Testis (tissue), 3 donors: ENCODE data around the gene GMNN. TPM values are rescaled to one million over a fixed set of nuclear protein-coding genes. Genes with fewer than 3 reads are reported as not detected.

Experiments
- DNase-seq: peaks from one replicate; pipeline ENCODE4 v3.0.0-alpha.2; 2019
- H3K27ac ChIP-seq, 2 donors: fragments of 200-600 bp; sonication (generic); one replicate each; pipeline ENCODE4 v1.5.1; 2019
- H3K27me3 ChIP-seq: fragments of 200-600 bp; sonication (generic); one replicate; pipeline ENCODE4 v1.5.1; 2019
- H3K36me3 ChIP-seq: fragments of 200-600 bp; sonication (generic); one replicate; pipeline ENCODE4 v1.5.1; 2017; ENCODE audit warnings: low read depth; ENCODE audit errors: missing control alignments
- H3K4me1 ChIP-seq: fragments of 200-600 bp; sonication (generic); one replicate; pipeline ENCODE4 v1.5.1; 2019
- H3K4me3 ChIP-seq, 2 donors: fragments of 200-600 bp; sonication (generic); one replicate each; pipeline ENCODE4 v1.5.1; 2017 to 2019
- H3K9me3 ChIP-seq: fragments of 200-600 bp; sonication (generic); one replicate; pipeline ENCODE4 v1.5.1; 2017
- CTCF ChIP-seq, 3 experiments: fragments of 450-650 bp in 2 of 3; fragments of 200-600 bp in 1 of 3; sonication (generic) in 1 of 3; IDR thresholded peaks; one replicate each; pipeline ENCODE4 v1.5.1; 2016 to 2019; ENCODE audit warnings: antibody characterized with exemption in 3 of 3, mild to moderate bottlenecking in 2 of 3, moderate library complexity in 1 of 3
- POLR2A ChIP-seq: fragments of 450-650 bp; IDR thresholded peaks from one replicate; pipeline ENCODE4 v1.6.1; 2017; ENCODE audit warnings: antibody characterized with exemption, mild to moderate bottlenecking, moderate library complexity
- WGBS, 2 donors: methylation state at CpG; one replicate each; pipeline ENCODE4 v1.1.5; 2018; 5-methylcytosine and 5-hydroxymethylcytosine counted together
- intact Hi-C: fragments of 100-400 bp; cut with DNase I; formaldehyde crosslinking; loops from one replicate; pipeline ENCODE4 v1.15.1; 2023; ENCODE audit warnings: low total_unique reads
- polyA plus RNA-seq: library from polyadenylated mRNA; stranded (reverse); fragments of 350-450 nt; fragmentation: Illumina TruSeq; extraction: RNeasy Lipid Tissue Mini Kit (QIAGEN cat#74804); gene quantifications from one replicate; pipeline ENCODE4 v1.2.3, GENCODE V29; 2014; ENCODE audit warnings: low read depth, low replicate concordance; ENCODE audit not compliant: insufficient read depth
- total RNA-seq, 2 donors: library from RNA; depleted of rRNA; stranded (reverse); fragments of >200 nt; gene quantifications; one replicate each; pipeline ENCODE4 v1.2.3, GENCODE V29; 2016

The GMNN gene
- total and polyA plus RNA-seq, 3 donors from 2014 or later = 23.8 to 67.2 (median 37.4) TPM

- Histone ChIP-seq H3K4me3 (no peak overlapping the region), H3K36me3 (no peaks in the 10 kb centered on the region), H3K9me3 (no peaks in the 10 kb centered on the region), H3K27me3 (no peaks in the 10 kb centered on the region), H3K4me1 (no peaks in the 10 kb centered on the region), H3K27ac (no peak overlapping the region)
- no peak for DNase-seq
- TF ChIP-seq CTCF (IDR thresholded peaks at IDR 0.05) (no peak), POLR2A (no peak)
- intact Hi-C loops = no loop called here
Measured at GRCh38 chr6:24755279-24755678, 19.5 kb upstream of the GMNN start.

DNA sequence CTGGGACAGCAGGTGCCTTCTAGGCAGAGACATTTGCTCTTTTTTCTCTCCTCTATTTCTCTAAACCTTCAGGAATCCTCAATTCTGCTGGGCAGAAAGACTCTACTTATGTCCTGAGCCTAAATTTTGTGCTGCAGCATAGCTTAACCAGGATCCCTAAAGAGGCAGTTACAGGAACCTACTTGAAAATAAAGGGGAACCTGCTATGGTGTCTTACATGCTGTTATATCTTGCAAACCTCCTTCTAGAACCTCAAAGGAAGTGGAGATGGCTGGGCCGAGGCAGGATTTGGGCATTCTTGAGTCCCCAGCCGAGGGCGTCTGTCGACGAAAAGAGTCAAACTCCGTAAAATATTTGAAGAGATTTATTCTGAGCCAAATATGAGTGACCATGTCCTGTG, 17.1 kb upstream of the GMNN start:
- intact Hi-C loops = no loop called here

GRCh38 chr6:24759718-24760117, 15.0 kb upstream of the GMNN start:
- H3K4me3 ChIP-seq = no peak overlapping the region
- H3K27ac ChIP-seq = no peak overlapping the region
- 69 to 79% methylated on average over 3 of the region's 3 CpGs for WGBS, 2 donors
- no peaks in the 10 kb centered on the region for H3K9me3 ChIP-seq
- DNase-seq = no peak
- no peak for TF ChIP-seq POLR2A
- TF ChIP-seq CTCF (IDR thresholded peaks at IDR 0.05) = no peak
- intact Hi-C loops = loop anchor here (10.0 kb wide), 1 partner anchor 175 kb away; no protein-coding TSS in a partner anchor
- no peaks in the 10 kb centered on the region for H3K4me1 ChIP-seq
- no peaks in the 10 kb centered on the region for H3K27me3 ChIP-seq
- H3K36me3 ChIP-seq = no peaks in the 10 kb centered on the region

More for the DNA sequence above, 17.1 kb upstream of the GMNN start:
- Histone ChIP-seq H3K27me3 (no peaks in the 10 kb centered on the region), H3K4me3 (no peak overlapping the region), H3K4me1 (no peaks in the 10 kb centered on the region), H3K27ac (no peak overlapping the region), H3K36me3 (no peaks in the 10 kb centered on the region), H3K9me3 (no peaks in the 10 kb centered on the region)
- WGBS, 2 donors = 85 to 93% methylated on average over 6 of the region's 6 CpGs
- no peak for DNase-seq
- no peak for TF ChIP-seq CTCF (IDR thresholded peaks at IDR 0.05)
- TF ChIP-seq POLR2A = no peak

DNA sequence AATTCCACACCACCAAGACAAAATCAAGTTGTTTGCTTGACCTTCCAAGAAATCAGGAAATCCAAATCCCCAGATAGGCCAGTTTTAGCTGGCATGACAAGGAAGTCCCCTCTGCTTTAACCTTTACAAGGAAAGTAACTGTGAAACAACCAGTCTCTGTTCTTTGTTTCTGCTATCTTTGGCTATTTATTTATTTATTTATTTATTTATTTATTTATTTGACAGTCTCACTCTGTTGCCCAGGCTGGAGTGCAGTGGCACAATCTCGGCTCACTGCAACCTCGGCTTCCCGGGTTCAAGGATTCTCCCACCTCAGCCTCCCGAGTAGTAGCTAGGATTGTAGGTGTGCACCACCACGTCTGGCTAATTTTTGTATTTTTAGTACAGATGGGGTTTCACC, 14.5 kb upstream of the GMNN start:
- no peak for TF ChIP-seq POLR2A
- no peak for TF ChIP-seq CTCF (IDR thresholded peaks at IDR 0.05)
- no peak for DNase-seq
- H3K36me3 ChIP-seq = no peaks in the 10 kb centered on the region
- 79 to 93% methylated on average over 5 of the region's 5 CpGs for WGBS, 2 donors
- H3K9me3 ChIP-seq = no peaks in the 10 kb centered on the region
- no peak overlapping the region for H3K4me3 ChIP-seq
- intact Hi-C loops = loop anchor here (10.0 kb wide), 1 partner anchor 175 kb away; no protein-coding TSS in a partner anchor
- no peaks in the 10 kb centered on the region for H3K4me1 ChIP-seq
- H3K27me3 ChIP-seq = no peaks in the 10 kb centered on the region
- no peak overlapping the region for H3K27ac ChIP-seq

GRCh38 chr6:24761193-24761835, 13.4 kb upstream of the GMNN start:
- Histone ChIP-seq H3K4me3 (peak overlapping the region in 1 of 2 donors; percentile 9), H3K9me3 (no peaks in the 10 kb centered on the region), H3K27ac (no peak overlapping the region), H3K36me3 (no peaks in the 10 kb centered on the region), H3K27me3 (no peaks in the 10 kb centered on the region), H3K4me1 (no peaks in the 10 kb centered on the region)
- WGBS, 2 donors = 55 to 86% methylated on average over 4 to 17 of the region's 17 CpGs
- DNase-seq = no peak
- TF ChIP-seq CTCF (IDR thresholded peaks at IDR 0.05) (no peak), POLR2A (no peak)
- intact Hi-C loops = loop anchor here (10.0 kb wide), 1 partner anchor 177 kb away; no protein-coding TSS in a partner anchor
